NCI-H345 treated with DMSO at 0.1 percent for 48 hours (cell line): Measurements from ENCODE around the gene PIK3CA.

Experiments used
- DNase-seq: peaks from one replicate; lab custom pipeline; 2025; ENCODE audit not compliant: unreplicated experiment; lab: John Stamatoyannopoulos, UW

Gene PIK3CA

GRCh38 chr3:179156775-179157174 lies 8.6 kb downstream of the PIK3CA start:
- no peak for DNase-seq

GRCh38 chr3:179158336-179159039 lies 10.3 kb downstream of the PIK3CA start:
- DNase-seq, result no peak

- no peak for DNase-seq
Observed at GRCh38 chr3:179163503-179163902, 15.3 kb downstream of the PIK3CA start.

GRCh38 chr3:179164857-179165256 lies 16.7 kb downstream of the PIK3CA start:
- no peak for DNase-seq

- no peak for DNase-seq
Observed at GRCh38 chr3:179166561-179167201, 18.5 kb downstream of the PIK3CA start.

GRCh38 chr3:179168918-179169317 lies 20.8 kb downstream of the PIK3CA start:
- no peak for DNase-seq

GRCh38 chr3:179172546-179172945 lies 24.4 kb downstream of the PIK3CA start:
- no peak for DNase-seq

GRCh38 chr3:179174316-179174715 lies 26.2 kb downstream of the PIK3CA start:
- DNase-seq, result no peak

GRCh38 chr3:179174898-179175297 lies 26.7 kb downstream of the PIK3CA start:
- no peak for DNase-seq

- DNase-seq, result no peak
Observed at GRCh38 chr3:179175358-179175757, 27.2 kb downstream of the PIK3CA start.

GRCh38 chr3:179177611-179178010 lies 29.5 kb downstream of the PIK3CA start:
- no peak for DNase-seq

- DNase-seq, result no peak
Observed at GRCh38 chr3:179179256-179179655, 31.1 kb downstream of the PIK3CA start.

GRCh38 chr3:179179979-179180759 lies 32.0 kb downstream of the PIK3CA start:
- DNase-seq, result no peak

- DNase-seq, result no peak
Observed at GRCh38 chr3:179181021-179181472, 32.9 kb downstream of the PIK3CA start.

GRCh38 chr3:179181993-179182551 lies 33.9 kb downstream of the PIK3CA start:
- DNase-seq, result no peak

GRCh38 chr3:179182902-179183301 lies 34.7 kb downstream of the PIK3CA start:
- DNase-seq, result no peak

- DNase-seq, result no peak
Observed at GRCh38 chr3:179184826-179185225, 36.7 kb downstream of the PIK3CA start.

- DNase-seq, result no peak
Observed at GRCh38 chr3:179186426-179186825, 38.3 kb downstream of the PIK3CA start.

GRCh38 chr3:179189759-179190158 lies 41.6 kb downstream of the PIK3CA start:
- DNase-seq, result no peak

- no peak for DNase-seq
Observed at GRCh38 chr3:179190581-179190980, 42.4 kb downstream of the PIK3CA start.

GRCh38 chr3:179192542-179192941 lies 44.4 kb downstream of the PIK3CA start:
- no peak for DNase-seq

GRCh38 chr3:179194931-179195330 lies 46.8 kb downstream of the PIK3CA start:
- DNase-seq, result no peak
